GM19025 (cell line): Measurements from ENCODE around the gene WDR47.
"Not testable (repeated sequence)": the region's sequence is repeated elsewhere in the genome, so short reads cannot be mapped to it uniquely, and the experiment has no call there.

ENCODE experiments used
- ATAC-seq: cut with Tn5 transposase; IDR thresholded peaks from one replicate; pipeline ENCODE4 v1.9.1; 2021; ENCODE audit warnings: mild to moderate bottlenecking, low read depth, moderate library complexity; ENCODE audit not compliant: unreplicated experiment

The WDR47 gene

GRCh38 chr1:108969346-108969745, 72.6 kb downstream of the WDR47 start:
- no peak for ATAC-seq

GRCh38 chr1:108963052-108963686, 78.7 kb downstream of the WDR47 start, which contains the start of gene CLCC1:
Gene CLCC1, minus strand, starts transcription at chr1:108963484. Its CDS starts 13,047 bp downstream, at chr1:108950437.
- ATAC-seq, result peak; percentile 89

GRCh38 chr1:108962681-108963051, 79.2 kb downstream of the WDR47 start:
- ATAC-seq, result no peak

- ATAC-seq, result no peak
Observed at GRCh38 chr1:108961752-108962486, 80.0 kb downstream of the WDR47 start.

GRCh38 chr1:108961198-108961597, 80.7 kb downstream of the WDR47 start:
- ATAC-seq, result no peak

GRCh38 chr1:108960719-108961118, 81.2 kb downstream of the WDR47 start:
- no peak for ATAC-seq

GRCh38 chr1:108957888-108958287, 84.0 kb downstream of the WDR47 start:
- no peak for ATAC-seq

- no peak for ATAC-seq
Observed at GRCh38 chr1:108955881-108956280, 86.0 kb downstream of the WDR47 start.

GRCh38 chr1:108955111-108955510, 86.8 kb downstream of the WDR47 start:
- no peak for ATAC-seq

- no peak for ATAC-seq
Observed at GRCh38 chr1:108953452-108953851, 88.5 kb downstream of the WDR47 start.

- no peak for ATAC-seq
Observed at GRCh38 chr1:108951242-108951641, 90.7 kb downstream of the WDR47 start.

GRCh38 chr1:108949044-108949443, 92.9 kb downstream of the WDR47 start:
- no peak for ATAC-seq

GRCh38 chr1:108947871-108948525, 93.9 kb downstream of the WDR47 start:
- ATAC-seq, result no peak

- ATAC-seq, result no peak
Observed at GRCh38 chr1:108936170-108936569, 105.7 kb downstream of the WDR47 start.

- no peak for ATAC-seq
Observed at GRCh38 chr1:108933944-108934343, 108.0 kb downstream of the WDR47 start.

GRCh38 chr1:108927565-108927964, 114.3 kb downstream of the WDR47 start:
- ATAC-seq, result not testable (repeated sequence)

GRCh38 chr1:108925920-108926319, 116.0 kb downstream of the WDR47 start:
- ATAC-seq, result no peak
